Bronchial epithelial cell (primary cell): ENCODE measurements around the gene PROP1. TPM values are rescaled to one million over a fixed set of nuclear protein-coding genes. Genes with fewer than 3 reads are reported as not detected.
"Not testable (repeated sequence)": the region's sequence is repeated elsewhere in the genome, so short reads cannot be mapped to it uniquely, and the experiment has no call there.

Experiments used
- DNase-seq: peaks from one replicate; pipeline ENCODE4 v3.0.0-alpha.2; 2010; ENCODE audit warnings: low read depth
- FAIRE-seq: peaks from 2 replicates; lab custom pipeline; 2011; peaks lifted over from hg19 to GRCh38; lab: Jason Lieb, UNC
- H3K27me3 ChIP-seq: 2 replicates; pipeline ENCODE4 v1.5.1; 2011; ENCODE audit warnings: low read length; ENCODE audit not compliant: control insufficient read depth, insufficient read depth
- H3K36me3 ChIP-seq: 2 replicates; pipeline ENCODE4 v1.5.1; 2011; ENCODE audit warnings: low read length; ENCODE audit not compliant: control insufficient read depth, insufficient read depth
- H3K4me3 ChIP-seq: 2 replicates; pipeline ENCODE4 v1.5.1; 2011; ENCODE audit warnings: mild to moderate bottlenecking, low read depth, low read length, control low read depth
- total RNA-seq: library from RNA; depleted of rRNA; stranded (reverse); fragments of >200 nt; gene quantifications from 2 replicates; pipeline ENCODE4 v1.2.1, GENCODE V29; 2014

The PROP1 gene
- total RNA-seq, 1 donor from 2014 or later, result not detected

DNA sequence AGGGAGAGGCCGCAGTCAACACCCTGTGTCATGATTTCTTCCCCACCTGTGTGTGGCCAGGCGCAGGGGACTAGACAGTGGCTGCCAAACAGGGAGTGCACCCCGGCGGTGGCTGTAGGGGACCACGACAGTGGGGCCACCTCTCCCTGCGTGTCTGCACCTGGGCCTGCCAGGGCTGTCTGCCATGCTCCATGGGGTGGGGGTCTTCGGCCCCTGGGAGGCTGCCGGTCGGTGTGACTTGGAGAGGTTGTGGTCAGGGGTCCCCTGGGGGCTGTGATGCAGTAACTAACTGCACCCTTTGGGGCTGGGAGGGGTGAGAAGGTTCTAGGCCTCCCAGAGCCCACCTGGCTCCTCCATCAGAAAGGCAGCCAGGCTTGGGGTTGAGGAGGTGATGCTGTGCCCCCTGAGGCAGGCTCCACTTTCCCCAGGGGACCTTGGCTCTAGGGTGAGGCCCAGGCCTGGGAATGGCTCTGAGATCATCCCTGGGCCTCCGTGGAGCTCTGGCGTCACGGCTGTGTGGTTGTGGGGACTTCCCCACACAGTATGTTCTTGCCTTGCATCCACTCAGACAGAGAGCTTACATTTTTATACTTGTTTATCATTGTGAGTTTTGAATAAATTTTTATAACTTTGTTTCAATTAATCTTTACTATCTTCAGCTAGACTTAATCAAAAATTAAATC lies 50.3 kb downstream of the PROP1 start:
- not testable (repeated sequence) for H3K27me3 ChIP-seq, H3K36me3 ChIP-seq, FAIRE-seq, H3K4me3 ChIP-seq, DNase-seq

DNA sequence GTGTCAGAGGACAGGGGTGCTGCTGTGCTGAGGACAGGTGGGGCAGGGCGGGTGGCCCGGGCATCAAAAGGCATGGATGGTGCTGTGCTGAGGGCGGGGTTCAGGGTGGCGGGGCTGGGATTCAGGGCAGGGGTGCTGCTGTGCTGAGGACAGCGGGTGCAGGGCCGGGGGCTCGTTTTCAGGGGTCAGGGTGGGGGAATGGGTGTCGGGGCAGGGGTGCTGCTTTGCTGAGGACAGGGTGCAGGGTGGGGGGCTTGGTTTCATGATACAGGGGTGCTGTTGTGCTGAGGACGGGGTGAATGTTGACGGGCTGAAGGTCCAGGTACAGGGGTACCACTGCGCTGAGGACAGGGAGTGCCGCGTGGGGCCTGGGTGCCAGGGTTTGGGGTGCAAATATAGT lies 50.9 kb downstream of the PROP1 start:
- not testable (repeated sequence) for H3K4me3 ChIP-seq, DNase-seq, H3K36me3 ChIP-seq, FAIRE-seq, H3K27me3 ChIP-seq

DNA sequence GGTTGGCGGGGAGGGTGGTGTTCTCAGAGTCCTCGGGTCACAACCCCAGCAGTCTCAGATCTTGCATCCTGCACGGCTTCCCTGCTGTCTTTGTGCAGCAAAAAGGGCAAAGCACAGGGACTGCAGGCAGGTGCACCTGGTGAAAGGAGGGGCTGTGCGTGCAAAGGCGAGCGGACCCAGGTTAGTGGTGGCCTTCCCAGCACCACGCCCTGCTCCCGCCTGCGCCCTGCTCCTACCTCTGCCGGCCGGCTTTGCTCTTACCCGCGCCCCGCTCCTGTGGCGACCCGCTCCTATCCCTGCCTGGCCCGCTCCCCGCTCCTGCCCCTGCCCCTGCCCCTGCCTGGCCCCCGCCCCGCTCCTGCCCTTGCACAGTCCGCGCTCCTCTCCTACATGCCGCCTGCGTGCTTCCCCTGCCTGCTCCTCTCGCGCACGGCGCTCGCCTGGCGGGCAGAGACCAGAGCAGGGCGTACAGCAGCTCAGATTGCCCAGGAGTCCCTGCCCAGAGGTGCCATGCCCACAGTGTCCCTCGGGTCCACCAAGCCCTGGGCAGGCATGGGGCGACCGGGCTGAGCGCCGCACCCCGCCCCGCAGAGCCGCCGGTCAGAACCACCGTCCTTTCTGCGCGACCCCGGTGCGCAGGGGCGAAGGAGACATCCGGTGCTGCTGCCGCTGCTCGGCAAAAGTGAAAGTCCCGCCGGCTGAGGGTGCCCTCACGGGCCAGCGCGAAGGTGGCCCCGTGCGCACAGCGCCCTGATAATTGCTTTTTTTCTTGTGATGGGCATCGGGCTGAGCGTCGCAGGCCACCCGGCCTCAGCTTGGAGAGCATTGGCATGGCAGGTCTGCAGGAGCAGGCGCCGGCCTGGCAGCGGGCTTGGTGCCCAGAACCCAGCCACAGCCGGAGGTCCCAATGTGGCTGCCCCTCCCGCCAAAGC lies 52.0 kb downstream of the PROP1 start:
- not testable (repeated sequence) for H3K27me3 ChIP-seq, DNase-seq, H3K36me3 ChIP-seq
- H3K4me3 ChIP-seq, result peak overlapping the region; percentile 23
- FAIRE-seq, result peak; percentile 81

DNA sequence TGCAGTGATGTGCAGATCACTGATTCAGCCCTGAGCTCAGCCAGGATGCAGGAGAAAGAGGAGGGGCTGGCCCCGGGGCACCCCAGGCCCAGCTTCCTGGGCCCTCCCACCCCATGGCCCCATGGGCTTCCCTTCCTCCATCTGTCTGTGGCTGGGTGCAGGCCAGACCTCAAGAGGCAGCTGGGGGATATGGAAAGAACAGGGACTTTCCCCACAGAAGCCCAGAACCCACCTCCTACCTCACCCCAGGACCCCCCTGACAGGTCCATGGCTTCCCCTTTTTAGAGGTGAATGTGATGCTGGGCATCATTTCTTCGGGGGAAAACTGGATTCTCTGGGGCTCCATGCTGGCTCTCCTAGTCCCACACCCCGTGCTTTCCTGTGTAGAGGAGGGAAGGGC lies 53.1 kb downstream of the PROP1 start:
- not testable (repeated sequence) for H3K27me3 ChIP-seq, H3K4me3 ChIP-seq, H3K36me3 ChIP-seq, DNase-seq
- peak; percentile 43 for FAIRE-seq

Other genes with a start within 250 kb of the PROP1 start
- gene FAM153A, start 213.3 kb downstream of the PROP1 start, total RNA-seq, result 0.26 and 0.64 TPM in 2 replicates
- gene N4BP3, start 117.3 kb upstream of the PROP1 start, total RNA-seq, result 4.1 and 4.5 TPM in 2 replicates
- 42.9 and 46.5 TPM in 2 replicates for gene RMND5B, start 134.8 kb upstream of the PROP1 start, total RNA-seq
- 133 and 161 TPM in 2 replicates for gene NHP2, start 157.6 kb upstream of the PROP1 start, total RNA-seq
- not detected in 2 replicates for gene GMCL2, start 191.1 kb upstream of the PROP1 start, total RNA-seq
- 67.4 and 71.3 TPM in 2 replicates for gene HNRNPAB, start 208.3 kb upstream of the PROP1 start, total RNA-seq
- 29.2 and 40.6 TPM in 2 replicates for gene PHYKPL, start 236.6 kb upstream of the PROP1 start, total RNA-seq